IMR-90 (cell line): Measurements from ENCODE around the gene KITLG.

ENCODE experiments used
- BHLHE40 ChIP-seq: fragments of 150-350 bp; IDR thresholded peaks from 2 replicates; pipeline ENCODE4 v1.6.1; 2016; ENCODE audit warnings: mild to moderate bottlenecking, low read depth, low read length
- CEBPB ChIP-seq: IDR thresholded peaks from 2 replicates; pipeline ENCODE4 v1.6.1; 2012; ENCODE audit warnings: low read depth, low read length, improper control_type of control experiment
- CTCF ChIP-seq: conservative IDR thresholded peaks from 2 replicates; pipeline ENCODE4 v1.5.1; 2012; ENCODE audit warnings: mild to moderate bottlenecking, low read depth, low read length, improper control_type of control experiment
- MAFK ChIP-seq: IDR thresholded peaks from 2 replicates; pipeline ENCODE4 v1.6.1; 2012; ENCODE audit warnings: low read depth, low read length, improper control_type of control experiment
- MAZ ChIP-seq: IDR thresholded peaks from 2 replicates; pipeline ENCODE4 v1.6.1; 2012; ENCODE audit warnings: low read depth, mild to moderate bottlenecking, low read length, improper control_type of control experiment, moderate library complexity, borderline replicate concordance
- POLR2A ChIP-seq: IDR thresholded peaks from 2 replicates; pipeline ENCODE4 v1.6.1; 2012; ENCODE audit warnings: mild to moderate bottlenecking, low read depth, low read length
- RAD21 ChIP-seq: IDR thresholded peaks from 2 replicates; pipeline ENCODE4 v1.6.1; 2012; ENCODE audit warnings: low read length, improper control_type of control experiment
- RFX5 ChIP-seq: IDR thresholded peaks from 2 replicates; pipeline ENCODE4 v1.8.0; 2012; ENCODE audit warnings: low read depth, mild to moderate bottlenecking, low read length, moderate library complexity
- SMC3 ChIP-seq: fragments of 150-350 bp; IDR thresholded peaks from 2 replicates; pipeline ENCODE4 v1.6.1; 2016; ENCODE audit warnings: low read depth, mild to moderate bottlenecking, antibody characterized with exemption, low read length, moderate library complexity
- TF ChIP-seq, protein P1 (sequence below): fragments of 150-350 bp; IDR thresholded peaks from 2 replicates; pipeline ENCODE4 v1.6.1; 2016; ENCODE audit warnings: low read depth, mild to moderate bottlenecking, low read length, moderate library complexity, borderline replicate concordance
- TF ChIP-seq, protein P2 (sequence below): fragments of 150-350 bp; IDR thresholded peaks from 2 replicates; pipeline ENCODE4 v1.6.1; 2017; ENCODE audit warnings: mild to moderate bottlenecking, antibody characterized with exemption, low read length, low read depth

DNA sequence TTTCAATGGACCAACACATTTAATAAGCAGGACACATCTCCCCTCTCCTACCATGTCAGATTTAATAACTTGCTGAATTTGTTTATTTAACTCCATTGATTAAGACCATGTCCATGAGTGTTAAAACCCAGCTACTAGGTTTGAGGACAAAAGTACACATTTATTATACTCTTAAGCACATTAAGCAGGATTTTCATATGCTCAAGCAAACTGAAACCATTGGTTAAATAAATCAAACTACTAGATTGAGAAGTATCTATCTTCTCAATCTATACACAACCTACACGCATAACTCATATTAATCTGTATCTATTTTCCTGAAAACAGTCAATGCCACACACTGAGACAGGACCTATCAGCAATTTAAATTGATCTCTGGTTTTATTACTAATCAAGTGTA is 85.2 kb downstream of the KITLG start:
- TF ChIP-seq CTCF (no peak), MAFK (no peak), POLR2A (no peak), CEBPB (no peak), RAD21 (no peak), SMC3 (no peak), MAZ (no peak), RFX5 (no peak), BHLHE40 (no peak)
- TF ChIP-seq, protein P1, sequence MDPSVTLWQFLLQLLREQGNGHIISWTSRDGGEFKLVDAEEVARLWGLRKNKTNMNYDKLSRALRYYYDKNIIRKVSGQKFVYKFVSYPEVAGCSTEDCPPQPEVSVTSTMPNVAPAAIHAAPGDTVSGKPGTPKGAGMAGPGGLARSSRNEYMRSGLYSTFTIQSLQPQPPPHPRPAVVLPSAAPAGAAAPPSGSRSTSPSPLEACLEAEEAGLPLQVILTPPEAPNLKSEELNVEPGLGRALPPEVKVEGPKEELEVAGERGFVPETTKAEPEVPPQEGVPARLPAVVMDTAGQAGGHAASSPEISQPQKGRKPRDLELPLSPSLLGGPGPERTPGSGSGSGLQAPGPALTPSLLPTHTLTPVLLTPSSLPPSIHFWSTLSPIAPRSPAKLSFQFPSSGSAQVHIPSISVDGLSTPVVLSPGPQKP = no peak
- TF ChIP-seq, protein P2, sequence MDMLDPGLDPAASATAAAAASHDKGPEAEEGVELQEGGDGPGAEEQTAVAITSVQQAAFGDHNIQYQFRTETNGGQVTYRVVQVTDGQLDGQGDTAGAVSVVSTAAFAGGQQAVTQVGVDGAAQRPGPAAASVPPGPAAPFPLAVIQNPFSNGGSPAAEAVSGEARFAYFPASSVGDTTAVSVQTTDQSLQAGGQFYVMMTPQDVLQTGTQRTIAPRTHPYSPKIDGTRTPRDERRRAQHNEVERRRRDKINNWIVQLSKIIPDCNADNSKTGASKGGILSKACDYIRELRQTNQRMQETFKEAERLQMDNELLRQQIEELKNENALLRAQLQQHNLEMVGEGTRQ = no peak
